ENCODE data around the gene SOX21. TPM values are rescaled to one million over a fixed set of nuclear protein-coding genes. Genes with fewer than 3 reads are reported as not detected.

Gene SOX21
- total and polyA plus RNA-seq, 2 of the 8 experiments (the other 6 are each of a cell fraction or from before 2014, with no cell fraction given) = 3.9 TPM

- H3K27me3 ChIP-seq (replicated peaks in 1 of 4; ENCODE audit: control insufficient read depth in 3 of 4, extremely low read depth in 1 of 4, insufficient read depth in 3 of 4, low read length in 3 of 4) = peaks cover 12 to 55% (median 41%) of the 10 kb centered on the region in 4 experiments; a peak in 6 of 7 replicates
- H3K4ac ChIP-seq (replicated peaks; ENCODE audit: insufficient read length, low read depth, low read length) = no peak overlapping the region
- peak in 1 of 2 experiments; percentile 71 for DNase-seq (ENCODE audit: low read depth in 1 of 2, low spot score in 2 of 2)
- CTCF ChIA-PET (ENCODE audit: partially characterized antibody) = interaction anchor here (1.2 kb wide), 1 partner anchor 260 kb away, joined by 4 read pairs; no protein-coding TSS in a partner anchor
- H3K79me2 ChIP-seq (ENCODE audit: control insufficient read depth in 1 of 2, insufficient read depth in 2 of 2, low read length in 2 of 2) = peaks cover 0 to 5% of the 10 kb centered on the region in 2 experiments; a peak in 2 of 4 replicates
- H3K79me1 ChIP-seq (ENCODE audit: low read depth, low read length) = no peaks in the 10 kb centered on the region
- no peak overlapping the region for H2AK5ac ChIP-seq (ENCODE audit: low read depth, low read length)
- peak overlapping the region; percentile 92 for H4K91ac ChIP-seq (replicated peaks; ENCODE audit: insufficient read length, low read length)
- FAIRE-seq = peak; percentile 63
- peak overlapping the region; percentile 68 to 86 (median 76) for H3K4me3 ChIP-seq (ENCODE audit: extremely low read depth in 1 of 4, insufficient read depth in 2 of 4, low read depth in 3 of 4, low read length in 4 of 4)
- no peak overlapping the region for H3K27ac ChIP-seq (ENCODE audit: low read depth, low read length)
- H4K8ac ChIP-seq (ENCODE audit: extremely low read depth, insufficient read depth, low read length) = no peak overlapping the region
- peaks cover 40% of the 10 kb centered on the region for H3K23me2 ChIP-seq (ENCODE audit: low read depth, low read length)
- POLR2A ChIA-PET (ENCODE audit: partially characterized antibody) = interaction anchor here (0.7 to 1.4 kb wide), 5 partner anchors 11 to 698 kb away, joined by 3 to 12 read pairs (median 3); no protein-coding TSS in a partner anchor
- H3K56ac ChIP-seq (replicated peaks; ENCODE audit: insufficient read length, low read depth, low read length) = no peak overlapping the region
- H3K4me2 ChIP-seq (ENCODE audit: insufficient read depth in 1 of 2, low read depth in 2 of 2, low read length in 2 of 2) = peak overlapping the region; percentile 94 to 99
- no peaks in the 10 kb centered on the region; a peak in 1 of 4 replicates for H3K9me3 ChIP-seq (ENCODE audit: insufficient read depth in 2 of 2, low read depth in 1 of 2, low read length in 1 of 2)
- no peak overlapping the region for H2AFZ ChIP-seq (ENCODE audit: low read length)
- H3K14ac ChIP-seq (ENCODE audit: insufficient read length) = no peak overlapping the region
- no peak overlapping the region; the same call in 1 of the 2 replicates for H2BK12ac ChIP-seq (ENCODE audit: low read depth, low read length)
- H4K20me1 ChIP-seq (replicated peaks in 1 of 2; ENCODE audit: control insufficient read depth in 1 of 2, insufficient read depth in 2 of 2, low read length in 2 of 2) = no peaks in the 10 kb centered on the region
- H2BK120ac ChIP-seq (replicated peaks; ENCODE audit: low read depth, low read length) = no peak overlapping the region
- H4K5ac ChIP-seq (ENCODE audit: insufficient read length, low read depth, low read length) = peak overlapping the region; percentile 57
- H2BK5ac ChIP-seq (ENCODE audit: low read depth, low read length) = no peak overlapping the region; the same call in 1 of the 2 replicates
- H3K4me1 ChIP-seq (replicated peaks in 1 of 4; ENCODE audit: control insufficient read depth in 3 of 4, insufficient read depth in 4 of 4, low read length in 3 of 4) = peaks cover 0 to 24% (median 9%) of the 10 kb centered on the region in 4 experiments; a peak in 6 of 7 replicates
- H3K9ac ChIP-seq (replicated peaks in 1 of 4; ENCODE audit: extremely low read depth in 1 of 4, low read depth in 3 of 4, low read length in 3 of 4) = peak overlapping the region in 1 of 4 experiments; percentile 39; a peak in 1 of 7 replicates
- H3K23ac ChIP-seq (ENCODE audit: insufficient read length) = no peak overlapping the region
- peaks cover 0 to 25% (median 0%) of the 10 kb centered on the region in 4 experiments; a peak in 1 of 8 replicates for H3K36me3 ChIP-seq (ENCODE audit: control insufficient read depth in 2 of 4, insufficient read depth in 4 of 4, low read length in 3 of 4)
- peak overlapping the region; percentile 11; the same call in 1 of the 2 replicates for H3K18ac ChIP-seq (ENCODE audit: extremely low read depth, low read length)
- WGBS, 2 experiments (ENCODE audit: extremely low coverage in 1 of 2, insufficient coverage in 1 of 2, insufficient read length in 1 of 2, insufficient replicate concordance in 2 of 2, low coverage in 1 of 2, low lambda C conversion rate in 2 of 2, missing lambda C conversion rate in 1 of 2) = 1% methylated on average over 28 of the region's 31 CpGs; no CpG with 5 or more reads in 1 of the 2 experiments
- no peak overlapping the region for H2BK20ac ChIP-seq (ENCODE audit: low read length)
- no peak overlapping the region for H2BK15ac ChIP-seq (ENCODE audit: low read length)
- 0 out of 2 replicates have a peak, but pooled peaks have one; percentile 22 for TF ChIP-seq MAFK (IDR thresholded peaks at IDR 0.05; ENCODE audit: low read depth, low read length)
- no peak for TF ChIP-seq TEAD4 (IDR thresholded peaks at IDR 0.05; ENCODE audit: low read depth, low read length)
- TF ChIP-seq EZH2 (IDR thresholded peaks at IDR 0.05; ENCODE audit: low read depth, low read length, severe bottlenecking) = no peak
- no peak for TF ChIP-seq ATF3 (IDR thresholded peaks at IDR 0.05; ENCODE audit: insufficient read depth, low read depth, low read length)
- TF ChIP-seq TAF7 (optimal IDR thresholded peaks at IDR 0.05; ENCODE audit: borderline replicate concordance, low read depth, low read length) = peak; percentile 25
- no peak for TF ChIP-seq CEBPB (IDR thresholded peaks at IDR 0.05; ENCODE audit: low read depth, low read length)
- TF ChIP-seq TAF1 (IDR thresholded peaks at IDR 0.05; ENCODE audit: low read depth, low read length) = no peak
- no peak for TF ChIP-seq SUZ12 (IDR thresholded peaks at IDR 0.05; ENCODE audit: low read length)
- peak; percentile 40 for TF ChIP-seq ASH2L (IDR thresholded peaks at IDR 0.05; ENCODE audit: low read length)
- TF ChIP-seq CREB1 (IDR thresholded peaks at IDR 0.05) = no peak
- 0 out of 3 replicates have a peak, but pooled peaks of 1 of the 2 experiments have one; percentile 14 for TF ChIP-seq POLR2A (IDR thresholded peaks at IDR 0.05; ENCODE audit: control extremely low read depth in 1 of 2, low read depth in 2 of 2, low read length in 2 of 2)
- TF ChIP-seq BRCA1 (IDR thresholded peaks at IDR 0.05; ENCODE audit: low read depth, low read length) = no peak
These were observed 4.1 kb downstream of the SOX21 start for GRCh38 chr13:94708031-94708859.
